Right lobe of liver (tissue), 6 donors: ENCODE data around the gene ANLN. TPM values are rescaled to one million over a fixed set of nuclear protein-coding genes. Genes with fewer than 3 reads are reported as not detected.

Experiments used
- ATAC-seq, 4 donors: fragments of 200-7000 bp; cut with Tn5 transposase; one replicate each; pipeline ENCODE4 v1.9.1; 2020; ENCODE audit warnings: mild to moderate bottlenecking in 4 of 4, moderate library complexity in 4 of 4
- DNase-seq, 3 donors: peaks; one replicate each; pipeline ENCODE4 v3.0.0-alpha.2; 2020
- H3K27ac ChIP-seq, 3 donors: fragments of 200-600 bp; one replicate each; pipeline ENCODE4 v1.8.0; 2022
- H3K27me3 ChIP-seq, 2 donors: fragments of 200-600 bp; one replicate each; pipeline ENCODE4 v1.8.0; 2022
- H3K36me3 ChIP-seq, 4 donors: fragments of 200-600 bp; sonication (generic) in 1 of 4; one replicate each; pipeline versions ENCODE4 v1.5.1 to v1.8.0; 2017 to 2022; ENCODE audit warnings: control low read depth in 1 of 4
- H3K4me1 ChIP-seq, 4 donors: fragments of 200-600 bp; sonication (generic) in 1 of 4; one replicate each; pipeline versions ENCODE4 v1.5.1 to v1.8.0; 2017 to 2022; ENCODE audit warnings: control low read depth in 1 of 4
- H3K4me3 ChIP-seq, 3 donors: fragments of 200-600 bp; one replicate each; pipeline ENCODE4 v1.8.0; 2022
- H3K9me3 ChIP-seq, 4 donors: fragments of 200-600 bp; sonication (generic) in 1 of 4; one replicate each; pipeline versions ENCODE4 v1.5.1 to v1.8.0; 2017 to 2022; ENCODE audit warnings: control low read depth in 1 of 4
- POLR2A ChIP-seq: fragments of 450-650 bp; IDR thresholded peaks from one replicate; pipeline ENCODE4 v1.6.1; 2017; ENCODE audit warnings: antibody characterized with exemption, mild to moderate bottlenecking
- WGBS: methylation state at CpG from one replicate; pipeline ENCODE4 v1.1.6; 2018; ENCODE audit warnings: low coverage, low lambda C conversion rate; ENCODE audit not compliant: insufficient coverage; ENCODE audit errors: missing lambda C conversion rate; 5-methylcytosine and 5-hydroxymethylcytosine counted together
- intact Hi-C, 2 donors: fragments of 100-400 bp; cut with DNase I; formaldehyde crosslinking; loops; one replicate each; pipeline versions ENCODE4 v1.11.2 to v1.14.1; 2022
- total RNA-seq, 6 experiments: library from RNA; depleted of rRNA in 2 of 6; stranded (reverse); fragments of >200 nt in 2 of 6; fragmentation: NEBNext Ultra II Directional in 3 of 6; extraction: Animal tissue kit (Norgen Biotek cat#: 25700) in 3 of 6; gene quantifications; one replicate each; pipeline versions ENCODE4 v1.1.0 to v1.2.4, GENCODE V29; 2016 to 2023
- TF ChIP-seq, protein P1 (sequence below), 4 donors: fragments of 200-600 bp in 3 of 4; fragments of 450-650 bp in 1 of 4; IDR thresholded peaks; one replicate each; pipeline versions ENCODE4 v1.5.1 to v1.8.0; 2016 to 2022; ENCODE audit warnings: antibody characterized with exemption in 4 of 4, mild to moderate bottlenecking in 2 of 4
- donor health status: DM: no; HTN: yes; CAD: no.
- donor health status: DM: no; HTN: no; CAD: no.
- donor health status: DM: no; HTN: no; CAD: no.
- donor health status: DM: no; HTN: yes; CAD: no.
- donor health status: DM: no; HTN: yes; CAD: no.

ANLN gene
- total RNA-seq, 6 experiments from 2014 or later, result 0.44 to 7.8 (median 2.2) TPM

DNA sequence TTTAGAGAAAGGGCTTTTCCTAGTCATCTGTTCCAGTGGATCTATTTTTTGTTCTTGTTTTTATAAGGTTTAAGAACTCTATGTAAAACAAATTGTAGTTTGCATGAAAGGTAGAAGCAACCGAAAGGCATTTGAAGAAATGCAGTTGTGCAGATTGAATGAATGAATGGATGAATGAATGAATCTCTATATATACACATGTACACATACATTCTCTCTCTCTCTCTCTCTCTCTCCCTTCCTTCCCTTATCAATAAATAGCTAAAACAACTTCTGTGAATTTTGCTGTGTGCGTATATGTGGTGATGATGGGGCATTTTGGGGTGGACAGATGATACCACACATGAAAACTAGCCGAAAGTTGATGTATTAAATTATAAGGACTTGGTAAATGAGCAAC lies 32.4 kb downstream of the ANLN start:
- 95% methylated on average over 3 of the region's 3 CpGs for WGBS
- no peak for TF ChIP-seq POLR2A
- TF ChIP-seq, protein P1, sequence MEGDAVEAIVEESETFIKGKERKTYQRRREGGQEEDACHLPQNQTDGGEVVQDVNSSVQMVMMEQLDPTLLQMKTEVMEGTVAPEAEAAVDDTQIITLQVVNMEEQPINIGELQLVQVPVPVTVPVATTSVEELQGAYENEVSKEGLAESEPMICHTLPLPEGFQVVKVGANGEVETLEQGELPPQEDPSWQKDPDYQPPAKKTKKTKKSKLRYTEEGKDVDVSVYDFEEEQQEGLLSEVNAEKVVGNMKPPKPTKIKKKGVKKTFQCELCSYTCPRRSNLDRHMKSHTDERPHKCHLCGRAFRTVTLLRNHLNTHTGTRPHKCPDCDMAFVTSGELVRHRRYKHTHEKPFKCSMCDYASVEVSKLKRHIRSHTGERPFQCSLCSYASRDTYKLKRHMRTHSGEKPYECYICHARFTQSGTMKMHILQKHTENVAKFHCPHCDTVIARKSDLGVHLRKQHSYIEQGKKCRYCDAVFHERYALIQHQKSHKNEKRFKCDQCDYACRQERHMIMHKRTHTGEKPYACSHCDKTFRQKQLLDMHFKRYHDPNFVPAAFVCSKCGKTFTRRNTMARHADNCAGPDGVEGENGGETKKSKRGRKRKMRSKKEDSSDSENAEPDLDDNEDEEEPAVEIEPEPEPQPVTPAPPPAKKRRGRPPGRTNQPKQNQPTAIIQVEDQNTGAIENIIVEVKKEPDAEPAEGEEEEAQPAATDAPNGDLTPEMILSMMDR (IDR thresholded peaks at IDR 0.05), result no peak
- no peaks in the 10 kb centered on the region for H3K4me1 ChIP-seq
- no peaks in the 10 kb centered on the region for H3K36me3 ChIP-seq
- no peak for DNase-seq
- no peak overlapping the region for H3K27ac ChIP-seq
- no peaks in the 10 kb centered on the region for H3K9me3 ChIP-seq
- H3K27me3 ChIP-seq, result no peaks in the 10 kb centered on the region
- ATAC-seq, result no peak
- intact Hi-C loops, result no loop called here
- H3K4me3 ChIP-seq, result no peak overlapping the region

DNA sequence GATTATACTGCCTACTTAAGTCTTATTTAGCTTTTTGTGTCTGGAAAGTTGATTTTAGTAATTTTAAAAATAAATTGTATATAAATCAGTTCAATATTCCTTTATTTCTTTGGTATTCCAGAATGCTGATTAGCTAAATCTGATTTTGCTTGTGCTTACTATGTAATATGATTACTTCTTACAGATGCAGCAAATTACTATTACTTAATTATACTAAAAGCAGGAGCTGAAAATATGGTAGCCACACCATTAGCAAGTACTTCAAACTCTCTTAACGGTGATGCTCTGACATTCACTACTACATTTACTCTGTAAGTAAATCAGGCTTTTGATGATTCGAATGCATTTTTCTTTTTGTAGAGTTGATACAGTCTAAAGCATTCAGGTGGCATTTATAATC lies 34.0 kb downstream of the ANLN start:
- Histone ChIP-seq H3K27me3 (no peaks in the 10 kb centered on the region), H3K27ac (no peak overlapping the region), H3K4me3 (no peak overlapping the region), H3K36me3 (no peaks in the 10 kb centered on the region), H3K4me1 (no peaks in the 10 kb centered on the region), H3K9me3 (no peaks in the 10 kb centered on the region)
- WGBS, result 96% methylated on average over 2 of the region's 2 CpGs
- intact Hi-C loops, result no loop called here
- DNase-seq (no peak), ATAC-seq (no peak)
- TF ChIP-seq, protein P1 (IDR thresholded peaks at IDR 0.05), result no peak
- no peak for TF ChIP-seq POLR2A

DNA sequence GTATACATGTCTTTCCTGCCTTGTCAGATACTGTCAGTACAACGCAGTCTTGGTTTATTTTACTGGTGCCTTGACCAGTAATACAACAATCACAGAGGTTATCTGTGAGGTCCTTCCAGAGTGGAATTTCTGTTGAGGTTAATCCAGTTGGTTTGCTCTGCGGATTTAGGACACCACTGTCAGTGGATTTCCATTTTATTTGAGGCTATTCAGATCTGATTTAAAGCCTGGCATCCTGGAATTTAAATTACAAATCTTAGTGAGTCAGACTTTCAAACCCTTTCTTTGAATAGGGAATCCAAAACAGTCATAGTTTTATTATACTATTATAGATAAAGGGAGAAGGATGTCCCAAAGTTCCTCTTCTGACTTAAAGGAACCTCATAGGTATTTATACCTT lies 40.5 kb downstream of the ANLN start:
- Histone ChIP-seq H3K4me1 (no peaks in the 10 kb centered on the region), H3K9me3 (no peaks in the 10 kb centered on the region), H3K36me3 (no peaks in the 10 kb centered on the region), H3K4me3 (no peak overlapping the region), H3K27me3 (no peaks in the 10 kb centered on the region), H3K27ac (no peak overlapping the region)
- no peak for DNase-seq
- no peak for ATAC-seq
- intact Hi-C loops, result no loop called here
- TF ChIP-seq, protein P1 (IDR thresholded peaks at IDR 0.05), result no peak
- TF ChIP-seq POLR2A, result no peak
- 71% methylated on average over 2 of the region's 2 CpGs for WGBS

DNA sequence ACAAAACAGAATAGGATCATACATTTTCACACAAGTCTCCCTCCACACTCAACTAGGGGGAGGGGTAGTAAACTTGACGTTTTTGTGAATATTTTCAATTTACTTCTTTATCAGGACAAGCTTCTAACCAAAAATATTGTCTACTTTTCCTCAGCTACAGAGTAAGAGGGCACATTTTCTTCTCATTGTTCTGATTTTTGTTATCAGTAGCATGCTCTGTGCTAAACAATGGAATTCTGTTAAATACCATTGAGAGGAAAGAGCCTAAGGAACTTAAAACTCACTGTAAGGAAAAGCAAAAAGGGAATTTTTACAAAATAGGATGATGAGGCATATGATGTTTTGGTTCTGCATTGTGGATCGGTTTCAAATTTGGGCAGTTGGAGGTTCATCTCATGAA lies 41.2 kb downstream of the ANLN start:
- ATAC-seq (no peak), DNase-seq (no peak)
- Histone ChIP-seq H3K27me3 (no peaks in the 10 kb centered on the region), H3K4me3 (no peak overlapping the region), H3K36me3 (no peaks in the 10 kb centered on the region), H3K27ac (no peak overlapping the region), H3K4me1 (no peaks in the 10 kb centered on the region), H3K9me3 (no peaks in the 10 kb centered on the region)
- intact Hi-C loops, result no loop called here
- TF ChIP-seq, protein P1 (IDR thresholded peaks at IDR 0.05), result no peak
- TF ChIP-seq POLR2A, result no peak
- WGBS, result 77% methylated on average over 2 of the region's 2 CpGs

DNA sequence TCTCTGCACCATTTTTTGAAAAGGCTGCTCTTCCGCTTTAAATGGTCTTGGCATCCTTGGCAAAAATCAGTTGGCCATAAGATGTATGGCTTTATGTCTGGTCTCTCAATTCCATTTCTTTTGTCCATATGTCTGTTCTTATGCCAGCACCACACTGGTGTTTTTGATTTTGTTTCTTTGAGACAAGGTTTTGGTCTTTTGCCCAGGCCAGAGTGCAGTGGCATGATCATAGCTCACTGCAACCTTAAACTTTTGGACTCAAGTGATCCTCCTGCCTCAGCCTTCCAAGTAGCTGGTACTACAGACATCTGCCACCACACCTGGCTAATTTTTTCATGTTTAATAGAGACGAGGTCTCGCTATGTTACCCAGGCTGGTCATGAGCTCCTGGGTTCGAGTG lies 48.5 kb downstream of the ANLN start:
- Histone ChIP-seq H3K4me3 (no peak overlapping the region), H3K9me3 (no peaks in the 10 kb centered on the region), H3K27ac (no peak overlapping the region), H3K4me1 (no peaks in the 10 kb centered on the region), H3K36me3 (no peaks in the 10 kb centered on the region), H3K27me3 (no peaks in the 10 kb centered on the region)
- TF ChIP-seq, protein P1 (IDR thresholded peaks at IDR 0.05), result no peak
- no peak for TF ChIP-seq POLR2A
- WGBS, result 92% methylated on average over 4 of the region's 4 CpGs
- intact Hi-C loops, result no loop called here
- no peak for ATAC-seq
- no peak for DNase-seq
